Measurements from ENCODE around the gene GYG2.
"Not testable (repeated sequence)": the region's sequence is repeated elsewhere in the genome, so short reads cannot be mapped to it uniquely, and the experiment has no call there.

The GYG2 gene

GRCh38 chrX:2812161-2812907 is 16.4 kb upstream of the GYG2 start:
- H3K27ac ChIP-seq = peak overlapping the region; percentile 48
- DNase-seq (ENCODE audit: low read depth, low spot score) = not testable (repeated sequence)

GRCh38 chrX:2817036-2817435 is 11.7 kb upstream of the GYG2 start:
- H3K27ac ChIP-seq = no peak overlapping the region
- DNase-seq (ENCODE audit: low read depth, low spot score) = no peak

- DNase-seq (ENCODE audit: low read depth, low spot score) = no peak
- H3K27ac ChIP-seq = no peak overlapping the region
These were observed 9.2 kb upstream of the GYG2 start for GRCh38 chrX:2819345-2820135.

- no peak overlapping the region for H3K27ac ChIP-seq
- no peak for DNase-seq (ENCODE audit: low read depth, low spot score)
These were observed 8.5 kb upstream of the GYG2 start for GRCh38 chrX:2820136-2820771.

GRCh38 chrX:2823795-2824386 is 4.8 kb upstream of the GYG2 start:
- no peak overlapping the region for H3K27ac ChIP-seq
- no peak for DNase-seq (ENCODE audit: low read depth, low spot score)

GRCh38 chrX:2824886-2825285 is 3.8 kb upstream of the GYG2 start:
- H3K27ac ChIP-seq = no peak overlapping the region
- DNase-seq (ENCODE audit: low read depth, low spot score) = no peak

GRCh38 chrX:2828959-2829411 is 255 bp downstream of the GYG2 start:
- no peak overlapping the region for H3K27ac ChIP-seq
- no peak for DNase-seq (ENCODE audit: low read depth, low spot score)

GRCh38 chrX:2829469-2830246 is 928 bp downstream of the GYG2 start:
- DNase-seq (ENCODE audit: low read depth, low spot score) = no peak
- H3K27ac ChIP-seq = no peak overlapping the region

GRCh38 chrX:2831471-2832228 is 2.9 kb downstream of the GYG2 start:
- no peak for DNase-seq (ENCODE audit: low read depth, low spot score)
- H3K27ac ChIP-seq = no peak overlapping the region

- no peak for DNase-seq (ENCODE audit: low read depth, low spot score)
- H3K27ac ChIP-seq = no peak overlapping the region
These were observed 9.2 kb downstream of the GYG2 start for GRCh38 chrX:2837961-2838360.

- DNase-seq (ENCODE audit: low read depth, low spot score) = no peak
- H3K27ac ChIP-seq = no peak overlapping the region
These were observed 12.2 kb downstream of the GYG2 start for GRCh38 chrX:2840961-2841360.

GRCh38 chrX:2841537-2841936 is 12.8 kb downstream of the GYG2 start:
- DNase-seq (ENCODE audit: low read depth, low spot score) = no peak
- no peak overlapping the region for H3K27ac ChIP-seq

GRCh38 chrX:2846992-2847391 is 18.3 kb downstream of the GYG2 start:
- H3K27ac ChIP-seq = no peak overlapping the region
- DNase-seq (ENCODE audit: low read depth, low spot score) = no peak

- no peak overlapping the region for H3K27ac ChIP-seq
- DNase-seq (ENCODE audit: low read depth, low spot score) = no peak
These were observed 20.2 kb downstream of the GYG2 start for GRCh38 chrX:2848871-2849301.

GRCh38 chrX:2854918-2855317 is 26.2 kb downstream of the GYG2 start:
- DNase-seq (ENCODE audit: low read depth, low spot score) = no peak
- H3K27ac ChIP-seq = no peak overlapping the region

- no peak overlapping the region for H3K27ac ChIP-seq
- no peak for DNase-seq (ENCODE audit: low read depth, low spot score)
These were observed 27.0 kb downstream of the GYG2 start for GRCh38 chrX:2855761-2856160.

- no peak overlapping the region for H3K27ac ChIP-seq
- no peak for DNase-seq (ENCODE audit: low read depth, low spot score)
These were observed 28.8 kb downstream of the GYG2 start for GRCh38 chrX:2857566-2857965.

GRCh38 chrX:2859197-2859797 is 30.6 kb downstream of the GYG2 start:
- no peak for DNase-seq (ENCODE audit: low read depth, low spot score)
- no peak overlapping the region for H3K27ac ChIP-seq

GRCh38 chrX:2862404-2862803 is 33.7 kb downstream of the GYG2 start:
- DNase-seq (ENCODE audit: low read depth, low spot score) = no peak
- no peak overlapping the region for H3K27ac ChIP-seq
